Testis (tissue), 3 donors: ENCODE results near the gene AUTS2. TPM values are rescaled to one million over a fixed set of nuclear protein-coding genes. Genes with fewer than 3 reads are reported as not detected.

Experiments
- DNase-seq: peaks from one replicate; pipeline ENCODE4 v3.0.0-alpha.2; 2019
- H3K27ac ChIP-seq, 2 donors: fragments of 200-600 bp; sonication (generic); one replicate each; pipeline ENCODE4 v1.5.1; 2019
- H3K27me3 ChIP-seq: fragments of 200-600 bp; sonication (generic); one replicate; pipeline ENCODE4 v1.5.1; 2019
- H3K36me3 ChIP-seq: fragments of 200-600 bp; sonication (generic); one replicate; pipeline ENCODE4 v1.5.1; 2017; ENCODE audit warnings: low read depth; ENCODE audit errors: missing control alignments
- H3K4me1 ChIP-seq: fragments of 200-600 bp; sonication (generic); one replicate; pipeline ENCODE4 v1.5.1; 2019
- H3K4me3 ChIP-seq, 2 donors: fragments of 200-600 bp; sonication (generic); one replicate each; pipeline ENCODE4 v1.5.1; 2017 to 2019
- H3K9me3 ChIP-seq: fragments of 200-600 bp; sonication (generic); one replicate; pipeline ENCODE4 v1.5.1; 2017
- POLR2A ChIP-seq: fragments of 450-650 bp; IDR thresholded peaks from one replicate; pipeline ENCODE4 v1.6.1; 2017; ENCODE audit warnings: antibody characterized with exemption, mild to moderate bottlenecking, moderate library complexity
- WGBS, 2 donors: methylation state at CpG; one replicate each; pipeline ENCODE4 v1.1.5; 2018; 5-methylcytosine and 5-hydroxymethylcytosine counted together
- intact Hi-C: fragments of 100-400 bp; cut with DNase I; formaldehyde crosslinking; loops from one replicate; pipeline ENCODE4 v1.15.1; 2023; ENCODE audit warnings: low total_unique reads
- polyA plus RNA-seq: library from polyadenylated mRNA; stranded (reverse); fragments of 350-450 nt; fragmentation: Illumina TruSeq; extraction: RNeasy Lipid Tissue Mini Kit (QIAGEN cat#74804); gene quantifications from one replicate; pipeline ENCODE4 v1.2.3, GENCODE V29; 2014; ENCODE audit warnings: low read depth, low replicate concordance; ENCODE audit not compliant: insufficient read depth
- total RNA-seq, 2 donors: library from RNA; depleted of rRNA; stranded (reverse); fragments of >200 nt; gene quantifications; one replicate each; pipeline ENCODE4 v1.2.3, GENCODE V29; 2016
- TF ChIP-seq, protein P1 (sequence below), 3 experiments: fragments of 450-650 bp in 2 of 3; fragments of 200-600 bp in 1 of 3; sonication (generic) in 1 of 3; IDR thresholded peaks; one replicate each; pipeline ENCODE4 v1.5.1; 2016 to 2019; ENCODE audit warnings: antibody characterized with exemption in 3 of 3, mild to moderate bottlenecking in 2 of 3, moderate library complexity in 1 of 3

Gene AUTS2
- total and polyA plus RNA-seq, 3 donors from 2014 or later, result 21.3 to 75.5 (median 56.1) TPM

DNA sequence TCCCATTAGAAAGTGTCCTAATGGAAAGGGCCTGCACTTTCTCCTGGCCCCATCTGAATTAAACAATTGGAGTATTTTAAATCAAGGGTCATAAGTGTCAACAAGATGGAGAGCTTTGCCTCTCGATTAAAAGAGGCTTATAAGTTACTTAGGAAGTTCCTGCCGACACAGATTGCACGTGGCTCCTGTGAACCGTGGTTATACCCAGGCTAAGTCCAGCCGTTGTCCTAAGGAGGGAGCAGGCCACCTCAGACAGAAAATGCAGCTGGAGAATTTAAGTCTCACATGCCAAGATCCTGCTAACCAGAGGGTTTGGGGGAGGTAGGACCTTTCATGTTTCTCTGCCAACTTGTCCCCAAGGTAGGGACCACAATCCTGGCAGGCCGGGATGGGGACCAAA, 907.2 kb downstream of the AUTS2 start:
- no peak overlapping the region for H3K27ac ChIP-seq
- TF ChIP-seq POLR2A, result no peak
- TF ChIP-seq, protein P1, sequence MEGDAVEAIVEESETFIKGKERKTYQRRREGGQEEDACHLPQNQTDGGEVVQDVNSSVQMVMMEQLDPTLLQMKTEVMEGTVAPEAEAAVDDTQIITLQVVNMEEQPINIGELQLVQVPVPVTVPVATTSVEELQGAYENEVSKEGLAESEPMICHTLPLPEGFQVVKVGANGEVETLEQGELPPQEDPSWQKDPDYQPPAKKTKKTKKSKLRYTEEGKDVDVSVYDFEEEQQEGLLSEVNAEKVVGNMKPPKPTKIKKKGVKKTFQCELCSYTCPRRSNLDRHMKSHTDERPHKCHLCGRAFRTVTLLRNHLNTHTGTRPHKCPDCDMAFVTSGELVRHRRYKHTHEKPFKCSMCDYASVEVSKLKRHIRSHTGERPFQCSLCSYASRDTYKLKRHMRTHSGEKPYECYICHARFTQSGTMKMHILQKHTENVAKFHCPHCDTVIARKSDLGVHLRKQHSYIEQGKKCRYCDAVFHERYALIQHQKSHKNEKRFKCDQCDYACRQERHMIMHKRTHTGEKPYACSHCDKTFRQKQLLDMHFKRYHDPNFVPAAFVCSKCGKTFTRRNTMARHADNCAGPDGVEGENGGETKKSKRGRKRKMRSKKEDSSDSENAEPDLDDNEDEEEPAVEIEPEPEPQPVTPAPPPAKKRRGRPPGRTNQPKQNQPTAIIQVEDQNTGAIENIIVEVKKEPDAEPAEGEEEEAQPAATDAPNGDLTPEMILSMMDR (IDR thresholded peaks at IDR 0.05), result no peak
- no peaks in the 10 kb centered on the region for H3K27me3 ChIP-seq
- 86% methylated on average over 6 of the region's 6 CpGs for WGBS, 2 donors
- no peak overlapping the region for H3K4me3 ChIP-seq
- H3K36me3 ChIP-seq, result no peaks in the 10 kb centered on the region
- no peaks in the 10 kb centered on the region for H3K4me1 ChIP-seq
- intact Hi-C loops, result no loop called here
- no peaks in the 10 kb centered on the region for H3K9me3 ChIP-seq
- no peak for DNase-seq

DNA sequence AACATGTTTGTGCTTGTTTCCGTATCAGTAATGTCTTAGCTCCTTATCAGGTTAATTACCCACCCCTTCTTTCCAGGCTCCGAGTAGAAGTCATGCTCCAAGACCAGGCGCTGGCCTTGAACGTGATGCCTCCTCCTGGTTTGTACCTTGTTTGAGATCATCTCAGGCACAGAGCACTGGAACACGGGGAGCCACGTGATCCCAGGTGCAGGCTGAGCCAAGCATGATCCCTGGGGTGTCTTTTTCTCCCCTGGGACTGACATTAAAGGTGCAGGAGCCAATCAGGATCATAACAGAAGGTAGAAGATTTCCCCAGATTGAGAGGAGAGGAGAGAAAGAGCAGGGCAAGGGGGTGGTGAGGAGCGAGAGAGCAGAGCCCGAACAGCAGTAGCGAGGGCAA, 907.6 kb downstream of the AUTS2 start:
- 86 to 92% methylated on average over 8 to 9 of the region's 9 CpGs for WGBS, 2 donors
- H3K27ac ChIP-seq, result no peak overlapping the region
- no peaks in the 10 kb centered on the region for H3K27me3 ChIP-seq
- DNase-seq, result no peak
- no peaks in the 10 kb centered on the region for H3K36me3 ChIP-seq
- H3K4me3 ChIP-seq, result no peak overlapping the region
- H3K9me3 ChIP-seq, result no peaks in the 10 kb centered on the region
- intact Hi-C loops, result no loop called here
- H3K4me1 ChIP-seq, result no peaks in the 10 kb centered on the region
- TF ChIP-seq POLR2A, result no peak
- TF ChIP-seq, protein P1 (IDR thresholded peaks at IDR 0.05), result no peak

DNA sequence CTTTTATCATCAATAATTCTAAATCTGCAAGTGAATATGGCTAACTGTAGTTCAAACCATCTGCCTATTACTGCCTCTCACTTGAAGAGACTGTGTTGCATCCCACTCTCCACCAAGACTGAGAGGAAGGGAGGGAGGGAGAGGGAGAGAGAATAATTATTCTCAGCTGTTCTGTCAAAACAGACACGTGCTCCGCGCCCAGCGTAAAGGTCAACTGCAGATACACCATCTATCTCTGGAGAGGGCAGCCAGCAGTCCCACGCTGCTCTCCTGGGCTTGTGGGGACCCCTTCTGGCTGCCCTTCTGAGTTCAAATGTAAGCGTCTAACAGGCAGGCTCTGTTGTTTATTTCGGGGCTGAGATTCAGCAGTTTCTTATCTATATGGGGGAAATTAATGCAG, 908.2 kb downstream of the AUTS2 start:
- intact Hi-C loops, result no loop called here
- no peaks in the 10 kb centered on the region for H3K27me3 ChIP-seq
- H3K4me1 ChIP-seq, result no peaks in the 10 kb centered on the region
- no peak overlapping the region for H3K4me3 ChIP-seq
- H3K36me3 ChIP-seq, result no peaks in the 10 kb centered on the region
- WGBS, 2 donors, result 85 to 89% methylated on average over 7 of the region's 7 CpGs
- TF ChIP-seq, protein P1 (IDR thresholded peaks at IDR 0.05), result no peak
- TF ChIP-seq POLR2A, result no peak
- no peaks in the 10 kb centered on the region for H3K9me3 ChIP-seq
- no peak overlapping the region for H3K27ac ChIP-seq
- DNase-seq, result no peak

DNA sequence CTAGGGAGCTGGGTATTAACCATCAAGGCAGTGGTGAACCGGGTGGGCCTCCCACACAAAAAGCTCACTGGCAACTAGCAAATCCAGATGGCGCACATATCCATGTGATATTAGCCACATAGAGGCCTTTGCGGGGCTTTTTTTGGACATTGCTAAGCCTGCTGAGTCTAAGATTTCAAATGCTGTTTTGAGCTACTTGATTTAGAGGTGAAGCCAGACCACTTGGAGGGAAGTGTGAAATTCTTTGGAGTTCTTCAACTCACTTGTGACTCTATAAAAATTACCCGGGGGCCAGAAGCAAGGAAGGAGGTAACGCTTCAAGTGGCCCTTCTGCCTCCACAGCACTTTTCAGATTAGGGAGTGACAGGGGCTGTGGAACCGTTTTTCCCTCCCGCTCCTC, 913.9 kb downstream of the AUTS2 start:
- H3K27ac ChIP-seq, result no peak overlapping the region
- TF ChIP-seq POLR2A, result no peak
- TF ChIP-seq, protein P1 (IDR thresholded peaks at IDR 0.05), result no peak
- no peaks in the 10 kb centered on the region for H3K27me3 ChIP-seq
- WGBS, 2 donors, result 82 to 88% methylated on average over 7 of the region's 7 CpGs
- no peak for DNase-seq
- intact Hi-C loops, result no loop called here
- no peaks in the 10 kb centered on the region for H3K36me3 ChIP-seq
- H3K4me1 ChIP-seq, result no peaks in the 10 kb centered on the region
- no peak overlapping the region for H3K4me3 ChIP-seq
- no peaks in the 10 kb centered on the region for H3K9me3 ChIP-seq

DNA sequence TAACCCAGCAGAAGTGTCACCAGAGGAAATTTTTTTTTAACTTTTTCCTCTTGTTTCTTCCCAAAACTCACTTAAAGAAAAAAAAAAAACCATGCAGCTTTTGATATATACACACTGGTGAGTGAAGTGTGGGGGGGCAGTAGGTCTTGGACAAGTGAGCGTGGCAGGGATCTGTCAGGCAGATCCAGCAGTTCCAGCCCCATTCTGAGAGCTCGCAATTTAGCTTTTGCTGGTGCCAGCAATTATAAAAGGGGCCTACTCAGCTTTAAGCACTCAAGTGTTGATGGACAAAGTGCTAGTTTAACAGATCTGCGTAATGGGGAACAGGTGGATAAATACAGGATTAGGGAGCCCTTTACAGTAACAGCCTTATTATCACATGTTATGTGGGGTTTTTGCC, 914.5 kb downstream of the AUTS2 start:
- no peaks in the 10 kb centered on the region for H3K4me1 ChIP-seq
- H3K4me3 ChIP-seq, result no peak overlapping the region
- TF ChIP-seq, protein P1 (IDR thresholded peaks at IDR 0.05), result no peak
- TF ChIP-seq POLR2A, result no peak
- no peaks in the 10 kb centered on the region for H3K9me3 ChIP-seq
- H3K36me3 ChIP-seq, result no peaks in the 10 kb centered on the region
- intact Hi-C loops, result no loop called here
- DNase-seq, result no peak
- H3K27ac ChIP-seq, result no peak overlapping the region
- no peaks in the 10 kb centered on the region for H3K27me3 ChIP-seq
- 97 to 100% methylated on average over 3 of the region's 3 CpGs for WGBS, 2 donors
